ENCODE results near the gene IL1R1.
"Not testable (repeated sequence)": the region's sequence is repeated elsewhere in the genome, so short reads cannot be mapped to it uniquely, and the experiment has no call there.

The IL1R1 gene

GRCh38 chr2:102141970-102142828, at the start of gene IL1R1:
Gene IL1R1, plus strand, starts transcription at chr2:102142746. Its CDS starts 14,979 bp downstream, at chr2:102157725.
- DNase-seq: no peak

- DNase-seq: no peak
These were observed 48.9 kb upstream of the IL1R1 start for GRCh38 chr2:102093662-102094061.

- no peak for DNase-seq
These were observed 47.6 kb upstream of the IL1R1 start for GRCh38 chr2:102094917-102095316.

GRCh38 chr2:102096103-102096502, 46.4 kb upstream of the IL1R1 start:
- no peak for DNase-seq

- DNase-seq: no peak
These were observed 43.8 kb upstream of the IL1R1 start for GRCh38 chr2:102098756-102099155.

GRCh38 chr2:102099536-102100298, 42.8 kb upstream of the IL1R1 start:
- no peak for DNase-seq

- DNase-seq: no peak
These were observed 42.0 kb upstream of the IL1R1 start for GRCh38 chr2:102100371-102101096.

- DNase-seq: no peak
These were observed 41.3 kb upstream of the IL1R1 start for GRCh38 chr2:102101097-102101848.

GRCh38 chr2:102101849-102102635, 40.5 kb upstream of the IL1R1 start:
- DNase-seq: no peak

GRCh38 chr2:102102636-102102948, 40.0 kb upstream of the IL1R1 start:
- not testable (repeated sequence) for DNase-seq

- DNase-seq: no peak
These were observed 39.3 kb upstream of the IL1R1 start for GRCh38 chr2:102103284-102103683.

GRCh38 chr2:102103992-102104871, 38.3 kb upstream of the IL1R1 start:
- DNase-seq: no peak

- no peak for DNase-seq
These were observed 36.4 kb upstream of the IL1R1 start for GRCh38 chr2:102106133-102106556.

GRCh38 chr2:102106813-102107740, 35.5 kb upstream of the IL1R1 start:
- not testable (repeated sequence) for DNase-seq

- no peak for DNase-seq
These were observed 34.8 kb upstream of the IL1R1 start for GRCh38 chr2:102107741-102108070.

GRCh38 chr2:102109016-102109415, 33.5 kb upstream of the IL1R1 start:
- no peak for DNase-seq

- DNase-seq: no peak
These were observed 32.4 kb upstream of the IL1R1 start for GRCh38 chr2:102110171-102110570.

GRCh38 chr2:102110596-102111334, 31.8 kb upstream of the IL1R1 start:
- DNase-seq: no peak

- DNase-seq: no peak
These were observed 30.7 kb upstream of the IL1R1 start for GRCh38 chr2:102111823-102112222.

Data from NCI-H1694 treated with DMSO at 0.1 percent for 48 hours (cell line).